Vagina (tissue), 2 donors: ENCODE measurements around the gene CCM2. TPM values are rescaled to one million over a fixed set of nuclear protein-coding genes. Genes with fewer than 3 reads are reported as not detected.

Experiments
- DNase-seq, 2 donors: peaks; one replicate each; pipeline ENCODE4 v3.0.0-alpha.2; 2017; ENCODE audit errors: extremely low spot score in 2 of 2
- H3K27ac ChIP-seq: fragments of 200-600 bp; sonication (generic); one replicate; pipeline ENCODE4 v1.5.1; 2019
- H3K27me3 ChIP-seq: fragments of 200-600 bp; sonication (generic); one replicate; pipeline ENCODE4 v1.5.1; 2019
- H3K36me3 ChIP-seq, 2 donors: fragments of 200-600 bp; sonication (generic); one replicate each; pipeline ENCODE4 v1.5.1; 2017 to 2019
- H3K4me1 ChIP-seq: fragments of 200-600 bp; sonication (generic); one replicate; pipeline ENCODE4 v1.5.1; 2019
- H3K4me3 ChIP-seq, 2 donors: fragments of 200-600 bp; sonication (generic); 1 replicate in 1 of 2; 2 replicates in 1 of 2; pipeline ENCODE4 v1.5.1; 2016 to 2019
- H3K9me3 ChIP-seq: fragments of 200-600 bp; sonication (generic); one replicate; pipeline ENCODE4 v1.5.1; 2019
- POLR2A ChIP-seq, 2 donors: fragments of 450-650 bp; IDR thresholded peaks; one replicate each; pipeline ENCODE4 v1.6.1; 2017; ENCODE audit warnings: antibody characterized with exemption in 2 of 2, mild to moderate bottlenecking in 2 of 2, moderate library complexity in 2 of 2
- POLR2AphosphoS5 ChIP-seq, 2 donors: sonication (generic); formaldehyde crosslinking; IDR thresholded peaks; one replicate each; pipeline ENCODE4 v1.9.0; 2017; ENCODE audit warnings: antibody characterized with exemption in 2 of 2, mild to moderate bottlenecking in 2 of 2, low read depth in 1 of 2; ENCODE audit not compliant: insufficient read depth in 1 of 2
- intact Hi-C: fragments of 100-400 bp; cut with DNase I; formaldehyde crosslinking; loops from one replicate; pipeline ENCODE4 v1.15.1; 2023
- total RNA-seq: library from RNA; depleted of rRNA; stranded (reverse); fragments of >200 nt; gene quantifications from one replicate; pipeline ENCODE4 v1.2.3, GENCODE V29; 2016
- TF ChIP-seq, protein P1 (sequence below), 3 experiments: fragments of 450-650 bp in 2 of 3; fragments of 200-600 bp in 1 of 3; sonication (generic) in 1 of 3; IDR thresholded peaks; one replicate each; pipeline ENCODE4 v1.5.1; 2017 to 2019; ENCODE audit warnings: antibody characterized with exemption in 3 of 3, mild to moderate bottlenecking in 2 of 3, moderate library complexity in 2 of 3

The CCM2 gene
- total RNA-seq, 1 donor from 2014 or later, result 44.2 TPM

DNA sequence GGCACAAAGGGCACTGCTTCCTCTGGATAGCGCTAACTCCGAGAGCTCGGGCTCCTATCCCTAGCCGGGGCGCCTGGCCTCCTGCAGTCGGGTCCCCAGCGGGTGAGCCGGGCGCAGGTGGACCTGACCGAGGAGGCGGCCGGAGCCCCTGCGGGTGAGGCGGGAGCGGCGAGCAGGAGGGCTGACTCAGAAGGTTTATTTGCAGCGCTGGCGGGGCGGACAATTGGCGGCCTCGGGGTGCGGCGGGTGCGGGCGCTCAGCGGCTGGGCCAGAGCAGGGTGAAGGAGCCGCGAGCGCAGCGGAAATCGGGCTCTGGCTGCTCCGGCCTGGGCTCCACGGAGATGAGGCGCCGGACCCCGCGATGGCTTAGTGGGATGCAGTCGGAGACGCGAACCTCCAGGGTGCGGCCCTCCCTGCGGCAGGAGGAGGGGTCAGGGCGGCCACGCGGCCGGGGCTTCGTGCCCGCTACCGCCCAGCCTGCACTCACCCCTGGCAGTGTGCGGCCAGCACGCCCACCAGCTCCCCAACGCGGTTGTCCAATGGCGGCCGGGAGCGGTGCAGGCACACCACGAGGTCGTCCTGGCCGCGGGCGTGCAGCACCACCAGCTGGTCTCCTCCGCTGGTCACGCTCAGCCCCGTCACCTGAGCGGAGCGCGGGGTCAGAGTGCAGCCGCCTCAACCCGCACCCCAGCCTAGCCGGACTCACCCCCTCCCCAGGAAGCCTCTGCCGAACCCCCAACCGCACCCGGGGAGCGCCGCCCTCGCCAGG lies 37.3 kb upstream of the CCM2 start:
- TF ChIP-seq POLR2A (IDR thresholded peaks at IDR 0.05) (no peak), POLR2AphosphoS5 (IDR thresholded peaks at IDR 0.05; ENCODE audit: insufficient read depth in 1 of 2, low read depth in 1 of 2) (peak in 1 of 2 donors; percentile 20)
- Histone ChIP-seq H3K27me3 (no peaks in the 10 kb centered on the region), H3K36me3 (no peaks in the 10 kb centered on the region), H3K4me1 (peaks cover 14% of the 10 kb centered on the region), H3K9me3 (no peaks in the 10 kb centered on the region), H3K27ac (peak overlapping the region; percentile 27), H3K4me3 (peak overlapping the region; percentile 39 to 41)
- intact Hi-C loops, result no loop called here
- DNase-seq, result no peak

DNA sequence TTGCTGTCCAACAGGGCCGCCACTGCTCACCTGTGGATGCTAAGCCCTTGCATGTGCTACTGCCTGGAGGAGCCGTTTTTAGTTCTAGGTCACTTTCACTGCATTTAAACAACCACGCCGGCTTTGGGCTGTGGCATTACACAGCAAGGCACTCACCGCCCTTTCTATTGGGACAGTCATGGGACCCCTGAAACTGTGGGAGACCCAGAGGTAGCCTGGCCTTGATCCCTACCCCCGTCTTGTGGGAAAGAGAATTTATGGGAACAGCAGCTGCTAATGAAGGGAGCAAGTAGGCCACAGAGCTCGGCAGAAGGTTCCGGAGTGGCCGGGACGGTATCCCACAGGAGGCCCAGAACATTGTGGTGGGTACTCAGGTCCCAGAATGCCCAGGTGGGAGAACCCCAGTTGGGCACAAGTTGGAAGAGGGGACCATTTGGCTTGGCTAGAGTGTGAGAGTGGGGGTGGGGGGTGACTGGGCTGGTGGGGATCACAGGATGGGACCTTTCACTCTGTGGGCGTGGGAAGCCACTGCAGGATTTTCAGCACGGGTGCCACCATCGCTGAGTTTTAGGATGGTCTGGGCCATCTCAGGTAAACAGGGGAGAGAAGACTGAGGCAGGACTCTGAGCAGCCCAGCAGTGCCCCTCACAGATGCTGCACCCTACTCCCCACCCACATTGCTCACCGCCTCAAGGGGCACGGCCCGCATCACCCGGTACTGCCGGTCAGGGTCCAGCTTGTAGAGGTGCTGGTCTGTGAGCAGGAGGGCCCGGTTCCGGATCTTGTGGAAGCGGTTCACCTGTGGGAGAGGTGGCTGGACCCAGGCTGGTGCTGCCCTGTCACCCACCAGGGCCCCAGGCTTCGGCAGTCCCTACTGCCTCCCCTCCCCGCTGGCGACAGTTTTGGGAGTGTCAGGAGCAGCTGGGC lies 36.4 kb upstream of the CCM2 start:
- intact Hi-C loops, result no loop called here

DNA sequence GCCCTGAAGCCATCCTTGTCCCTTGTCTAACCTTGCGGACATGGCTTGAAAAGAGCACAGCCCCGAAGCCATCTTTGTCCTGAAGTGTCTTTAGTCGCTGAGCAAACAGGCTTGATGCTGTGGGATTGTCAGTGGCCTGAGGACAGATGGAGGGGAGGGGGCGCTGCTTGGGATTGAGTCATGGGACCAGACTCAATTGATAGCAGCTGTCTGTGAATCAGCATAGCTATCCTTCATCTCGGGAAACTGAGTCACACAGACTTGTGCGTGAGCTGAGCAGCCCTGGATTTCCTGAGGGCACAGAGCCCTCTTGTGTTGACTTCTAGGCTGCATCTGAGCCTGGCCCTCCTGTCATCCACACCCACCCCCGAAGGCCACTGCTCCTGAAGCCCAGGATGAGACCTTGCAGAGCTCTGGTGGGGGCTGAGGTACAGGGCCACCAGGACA lies 35.6 kb upstream of the CCM2 start:
- Histone ChIP-seq H3K27me3 (no peaks in the 10 kb centered on the region), H3K4me3 (no peak overlapping the region), H3K4me1 (peaks cover 14% of the 10 kb centered on the region), H3K36me3 (no peaks in the 10 kb centered on the region), H3K9me3 (no peaks in the 10 kb centered on the region), H3K27ac (no peak overlapping the region)
- intact Hi-C loops, result no loop called here
- DNase-seq, result no peak
- TF ChIP-seq, protein P1, sequence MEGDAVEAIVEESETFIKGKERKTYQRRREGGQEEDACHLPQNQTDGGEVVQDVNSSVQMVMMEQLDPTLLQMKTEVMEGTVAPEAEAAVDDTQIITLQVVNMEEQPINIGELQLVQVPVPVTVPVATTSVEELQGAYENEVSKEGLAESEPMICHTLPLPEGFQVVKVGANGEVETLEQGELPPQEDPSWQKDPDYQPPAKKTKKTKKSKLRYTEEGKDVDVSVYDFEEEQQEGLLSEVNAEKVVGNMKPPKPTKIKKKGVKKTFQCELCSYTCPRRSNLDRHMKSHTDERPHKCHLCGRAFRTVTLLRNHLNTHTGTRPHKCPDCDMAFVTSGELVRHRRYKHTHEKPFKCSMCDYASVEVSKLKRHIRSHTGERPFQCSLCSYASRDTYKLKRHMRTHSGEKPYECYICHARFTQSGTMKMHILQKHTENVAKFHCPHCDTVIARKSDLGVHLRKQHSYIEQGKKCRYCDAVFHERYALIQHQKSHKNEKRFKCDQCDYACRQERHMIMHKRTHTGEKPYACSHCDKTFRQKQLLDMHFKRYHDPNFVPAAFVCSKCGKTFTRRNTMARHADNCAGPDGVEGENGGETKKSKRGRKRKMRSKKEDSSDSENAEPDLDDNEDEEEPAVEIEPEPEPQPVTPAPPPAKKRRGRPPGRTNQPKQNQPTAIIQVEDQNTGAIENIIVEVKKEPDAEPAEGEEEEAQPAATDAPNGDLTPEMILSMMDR (IDR thresholded peaks at IDR 0.05), result no peak
- TF ChIP-seq POLR2A (IDR thresholded peaks at IDR 0.05), result no peak
- no peak for TF ChIP-seq POLR2AphosphoS5 (IDR thresholded peaks at IDR 0.05; ENCODE audit: insufficient read depth in 1 of 2, low read depth in 1 of 2)

More for the DNA sequence above, 36.4 kb upstream of the CCM2 start:
- no peak for DNase-seq
- Histone ChIP-seq H3K27ac (no peak overlapping the region), H3K9me3 (no peaks in the 10 kb centered on the region), H3K4me1 (peaks cover 14% of the 10 kb centered on the region), H3K36me3 (no peaks in the 10 kb centered on the region), H3K27me3 (no peaks in the 10 kb centered on the region), H3K4me3 (peak overlapping the region in 1 of 2 donors; percentile 41)
- TF ChIP-seq POLR2AphosphoS5 (IDR thresholded peaks at IDR 0.05; ENCODE audit: insufficient read depth in 1 of 2, low read depth in 1 of 2) (no peak), POLR2A (IDR thresholded peaks at IDR 0.05) (no peak)
- TF ChIP-seq, protein P1 (IDR thresholded peaks at IDR 0.05), result no peak

DNA sequence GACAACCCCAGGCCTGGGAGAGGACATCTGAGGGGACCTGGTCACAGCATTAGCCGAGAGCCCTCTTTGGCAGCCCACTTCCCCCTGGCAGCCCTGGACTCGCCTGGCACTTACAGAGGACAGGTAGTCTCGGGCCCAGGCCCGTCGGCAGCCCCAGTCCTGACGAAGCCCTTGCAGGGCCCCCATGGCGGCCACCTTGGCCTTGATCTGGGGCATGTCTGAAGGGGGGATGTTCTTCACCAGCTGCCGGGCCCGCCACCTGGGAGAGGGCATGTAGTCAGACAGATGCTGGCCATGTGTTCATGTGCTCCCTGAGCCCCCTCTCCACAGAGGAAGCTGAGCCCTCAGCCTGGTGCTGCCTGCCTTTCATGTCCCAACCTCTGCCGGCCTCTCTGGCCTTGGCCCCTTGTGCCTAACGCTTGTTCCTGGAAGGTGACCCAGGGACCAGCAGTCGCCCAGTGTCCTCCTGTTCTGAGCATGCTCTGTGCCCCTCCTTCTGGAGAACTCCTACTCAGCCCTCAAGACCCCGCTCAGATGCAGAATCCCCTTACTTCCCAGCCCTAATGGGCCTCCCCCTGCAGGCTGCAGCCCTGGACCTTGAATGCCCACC lies 35.1 kb upstream of the CCM2 start:
- H3K27ac ChIP-seq, result no peak overlapping the region
- intact Hi-C loops, result no loop called here
- no peaks in the 10 kb centered on the region for H3K27me3 ChIP-seq
- no peaks in the 10 kb centered on the region for H3K36me3 ChIP-seq
- no peaks in the 10 kb centered on the region for H3K9me3 ChIP-seq
- H3K4me1 ChIP-seq, result peaks cover 14% of the 10 kb centered on the region
- no peak overlapping the region for H3K4me3 ChIP-seq
- no peak for TF ChIP-seq POLR2AphosphoS5 (IDR thresholded peaks at IDR 0.05; ENCODE audit: insufficient read depth in 1 of 2, low read depth in 1 of 2)
- TF ChIP-seq POLR2A (IDR thresholded peaks at IDR 0.05), result no peak
- TF ChIP-seq, protein P1 (IDR thresholded peaks at IDR 0.05), result no peak
- no peak for DNase-seq

DNA sequence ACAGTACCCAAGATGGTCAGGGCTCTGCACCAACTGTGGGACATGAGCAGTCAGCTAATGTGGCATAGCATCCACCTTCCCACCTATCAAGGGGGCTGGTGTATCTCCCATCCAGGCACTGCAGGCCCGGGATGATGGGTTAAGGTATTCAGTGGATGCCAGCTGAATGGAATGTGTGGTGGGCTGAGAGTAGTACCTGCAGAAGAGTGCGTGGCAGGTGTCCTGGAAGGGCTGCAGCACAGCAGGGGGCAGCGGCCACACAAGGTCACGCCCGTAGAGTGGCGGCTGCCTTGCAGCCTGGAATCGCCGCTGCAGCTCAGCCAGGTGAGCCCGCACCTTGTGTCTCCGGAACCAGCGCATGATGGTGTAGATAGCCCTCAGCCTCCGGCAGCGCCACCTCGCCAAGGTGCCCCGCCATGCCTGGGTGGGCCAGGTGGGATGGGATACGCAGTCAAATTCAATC lies 34.5 kb upstream of the CCM2 start:
- peaks cover 14% of the 10 kb centered on the region for H3K4me1 ChIP-seq
- no peaks in the 10 kb centered on the region for H3K9me3 ChIP-seq
- no peaks in the 10 kb centered on the region for H3K36me3 ChIP-seq
- intact Hi-C loops, result no loop called here
- H3K4me3 ChIP-seq, result no peak overlapping the region
- H3K27ac ChIP-seq, result no peak overlapping the region
- no peaks in the 10 kb centered on the region for H3K27me3 ChIP-seq
- DNase-seq, result no peak
- TF ChIP-seq POLR2A (IDR thresholded peaks at IDR 0.05) (no peak), POLR2AphosphoS5 (IDR thresholded peaks at IDR 0.05; ENCODE audit: insufficient read depth in 1 of 2, low read depth in 1 of 2) (no peak)
- TF ChIP-seq, protein P1 (IDR thresholded peaks at IDR 0.05), result no peak
